K562 (cell line): ENCODE measurements around the gene ZNF277. TPM values are rescaled to one million over a fixed set of nuclear protein-coding genes. Genes with fewer than 3 reads are reported as not detected.

Experiments used
- ATAC-seq: fragments of 200-7000 bp; cut with Tn5 transposase; 3 replicates; pipeline ENCODE4 v1.9.1; 2020; ENCODE audit warnings: moderate library complexity
- BruUV-seq: library from RNA; stranded (reverse); fragments of 400-500 nt; replicated peaks from 2 replicates; lab custom pipeline; 2021; lab: Mats Ljungman, UMichigan
- CTCF ChIA-PET: fragments of 300-600 bp; formaldehyde crosslinking; extraction: SDS; loops from one replicate; lab custom pipeline; 2021; ENCODE audit warnings: low intra/inter-chr PET ratio; lab: Yijun Ruan, JAX
- POLR2A ChIA-PET: fragments of 300-600, 350-650 bp; sonication (Branson Sonifier 250); formaldehyde crosslinking; extraction: SDS; loops from one replicate; lab custom pipeline; 2021; ENCODE audit warnings: antibody characterized with exemption, inconsistent platforms; lab: Yijun Ruan, JAX
- DNase-seq, 4 experiments: peaks; one replicate each; pipeline versions ENCODE4 v3.0.0 to v3.0.0-alpha.2; 2011 to 2018; ENCODE audit warnings: low spot score in 3 of 4, mixed read lengths in 3 of 4; ENCODE audit errors: extremely low read depth in 1 of 4
- FAIRE-seq: peaks from 2 replicates; lab custom pipeline; 2011; peaks lifted over from hg19 to GRCh38; lab: Jason Lieb, UNC
- H2AFZ ChIP-seq: 2 replicates; pipeline ENCODE4 v1.6.0; 2011; ENCODE audit warnings: low read depth, low read length, control low read depth, inconsistent platforms
- H3K27ac ChIP-seq: fragments of 200-600 bp; 3 replicates; pipeline ENCODE4 v1.8.0; 2011; ENCODE audit warnings: low read depth, mild to moderate bottlenecking, control low read depth, inconsistent platforms, low read length, moderate library complexity, mixed read lengths; ENCODE audit errors: extremely low read depth
- H3K27me3 ChIP-seq, 2 experiments: fragments of 300-600 bp in 1 of 2; 2 replicates in 1 of 2; 3 replicates in 1 of 2; pipeline versions ENCODE4 v1.6.0 to v1.8.0; 2011; ENCODE audit warnings: inconsistent platforms in 2 of 2, low read length in 2 of 2, mild to moderate bottlenecking in 1 of 2, mixed read lengths in 1 of 2, moderate library complexity in 1 of 2; ENCODE audit not compliant: control insufficient read depth in 2 of 2, insufficient read depth in 2 of 2
- H3K36me3 ChIP-seq: fragments of 300-600 bp; 3 replicates; pipeline ENCODE4 v1.8.0; 2011; ENCODE audit warnings: mild to moderate bottlenecking, low read length, inconsistent platforms; ENCODE audit not compliant: control insufficient read depth, insufficient read depth
- H3K4me1 ChIP-seq, 2 experiments: fragments of 200-600 bp in 1 of 2; replicated peaks in 1 of 2; 2 replicates in 1 of 2; 3 replicates in 1 of 2; pipeline versions ENCODE4 v1.5.1 to v1.8.0; 2011; ENCODE audit warnings: inconsistent platforms in 2 of 2, low read length in 2 of 2, mild to moderate bottlenecking in 1 of 2, mixed read lengths in 1 of 2, moderate library complexity in 1 of 2; ENCODE audit not compliant: control insufficient read depth in 2 of 2, insufficient read depth in 2 of 2
- H3K4me2 ChIP-seq: 2 replicates; pipeline ENCODE4 v1.6.1; 2011; ENCODE audit warnings: low read length, control low read depth, inconsistent platforms, mixed read lengths; ENCODE audit not compliant: insufficient read depth
- H3K4me3 ChIP-seq: fragments of 200-600 bp; sonication (generic), shearing (Covaris generic); 2 replicates; pipeline ENCODE4 v1.5.1; 2016; ENCODE audit warnings: control low read depth, inconsistent platforms
- H3K79me2 ChIP-seq: fragments of 200-600 bp; 3 replicates; pipeline ENCODE4 v1.8.0; 2011; ENCODE audit warnings: low read length, inconsistent platforms; ENCODE audit not compliant: control insufficient read depth, insufficient read depth
- H3K9ac ChIP-seq, 2 experiments: 2 replicates each; pipeline versions ENCODE4 v1.6.0 to v1.6.1; 2011; ENCODE audit warnings: low read depth in 2 of 2, low read length in 2 of 2, control low read depth in 1 of 2, inconsistent platforms in 1 of 2, mild to moderate bottlenecking in 1 of 2, mixed read lengths in 1 of 2; ENCODE audit not compliant: insufficient read depth in 1 of 2
- H3K9me1 ChIP-seq: one replicate; pipeline ENCODE4 v1.6.0; 2011; ENCODE audit warnings: inconsistent platforms, mild to moderate bottlenecking, low read length, moderate library complexity; ENCODE audit not compliant: control insufficient read depth, insufficient read depth
- H3K9me3 ChIP-seq: replicated peaks from 2 replicates; pipeline ENCODE4 v1.5.1; 2011; ENCODE audit warnings: low read depth, low read length, inconsistent platforms; ENCODE audit not compliant: control insufficient read depth, insufficient read depth
- H4K20me1 ChIP-seq: replicated peaks from 2 replicates; pipeline ENCODE4 v1.6.1; 2011; ENCODE audit warnings: low read length, inconsistent platforms, mixed read lengths; ENCODE audit not compliant: control insufficient read depth, insufficient read depth
- ESRRB ChIP-seq: fragments of 250-450 bp; sonication (Bioruptor Pico); IDR thresholded peaks from 2 replicates; pipeline ENCODE4 v1.5.0; 2020; ENCODE audit warnings: mild to moderate bottlenecking, moderate library complexity, borderline replicate concordance
- PTRF ChIP-seq: fragments of 450-650 bp; IDR thresholded peaks from 2 replicates; pipeline ENCODE4 v1.6.1; 2016; ENCODE audit warnings: mild to moderate bottlenecking, missing genetic modification characterization, missing compliant biosample characterization
- RBM25 ChIP-seq: fragments of 200-400 bp; formaldehyde crosslinking; IDR thresholded peaks from 2 replicates; pipeline ENCODE4 v1.6.1; 2018; ENCODE audit warnings: low read length, low read depth, moderate library complexity; ENCODE audit not compliant: severe bottlenecking
- SNIP1 ChIP-seq: fragments of 450-650 bp; IDR thresholded peaks from 2 replicates; pipeline ENCODE4 v1.7.1; 2017; ENCODE audit warnings: low read depth, mild to moderate bottlenecking
- WGBS: fragments of 100-300 bp; shearing (Covaris generic); methylation state at CpG from one replicate; pipeline ENCODE4 v1.1.6; 2016; ENCODE audit warnings: low coverage, mixed read lengths; ENCODE audit not compliant: insufficient coverage; ENCODE audit errors: missing lambda C conversion rate; 5-methylcytosine and 5-hydroxymethylcytosine counted together
- in situ Hi-C: fragments of 300-500 bp; cut with MboI; formaldehyde crosslinking; loops from 4 replicates; pipeline ENCODE4 v1.15.0; 2018; ENCODE audit warnings: inconsistent platforms, mixed read lengths
- intact Hi-C: fragments of 100-400 bp; cut with micrococcal nuclease; formaldehyde crosslinking; loops from 2 replicates; pipeline ENCODE4 v1.14.2; 2022
- polyA plus RNA-seq, 8 experiments: library from polyadenylated mRNA; depleted of rRNA in 4 of 8; stranded (reverse) in 5 of 8; unstranded in 3 of 8; fragments of >200 nt; fragmentation: Nextera tagmentation in 2 of 8; fragmentation: Illumina TruSeq in 1 of 8; extraction: Ambion mirVana in 2 of 8; extraction: Trizol in 1 of 8; gene quantifications; 2 replicates each; pipeline versions ENCODE4 v1.2.1 to v1.2.3, GENCODE V29; 2011 to 2014; ENCODE audit warnings: inconsistent platforms in 1 of 8, missing spikeins in 1 of 8
- total RNA-seq, 7 experiments: library from RNA; depleted of rRNA in 6 of 7; stranded (reverse); fragments of >200 nt in 6 of 7; fragmentation: Illumina TruSeq in 2 of 7; extraction: Trizol in 2 of 7; gene quantifications; 2 replicates each; pipeline versions ENCODE4 v1.2.1 to v1.2.3, GENCODE V29; 2011 to 2021; ENCODE audit warnings: low replicate concordance in 1 of 7
- TF ChIP-seq, protein P1 (sequence below): fragments of 250-450 bp; sonication (Bioruptor Pico); IDR thresholded peaks from 2 replicates; pipeline ENCODE4 v1.8.0; 2022; ENCODE audit warnings: inconsistent platforms, mild to moderate bottlenecking, moderate library complexity, borderline replicate concordance
- TF ChIP-seq, protein P2 (sequence below): fragments of 250-450 bp; sonication (Bioruptor Pico); IDR thresholded peaks from 2 replicates; pipeline ENCODE4 v1.9.0; 2021; ENCODE audit warnings: mild to moderate bottlenecking
- TF ChIP-seq, protein P3 (sequence below): IDR thresholded peaks from 2 replicates; pipeline ENCODE4 v1.6.1; 2014; ENCODE audit warnings: antibody characterized with exemption

ZNF277 gene
- total and polyA plus RNA-seq, 9 of the 15 experiments (the other 6 are each of a cell fraction or from before 2014, with no cell fraction given): 18.8 to 33.5 (median 27.7) TPM

DNA sequence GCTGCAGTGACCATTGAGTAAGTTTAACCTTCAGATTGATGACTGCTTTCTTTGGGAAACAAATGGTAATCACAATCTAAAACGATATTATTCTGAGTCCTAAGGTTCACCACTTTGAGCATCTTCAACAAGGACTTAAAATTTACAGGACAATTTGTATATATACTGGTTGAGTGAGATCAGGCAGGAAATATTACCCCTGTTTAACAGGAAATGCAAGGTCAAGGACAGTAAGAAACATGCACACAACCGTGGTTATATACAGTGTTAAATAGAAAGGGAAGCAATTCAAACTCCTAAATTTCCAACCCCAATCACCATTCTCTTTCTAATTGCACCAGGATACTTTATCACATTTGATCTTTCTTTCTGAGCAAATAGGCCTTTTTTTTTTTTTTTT, 96.1 kb downstream of the ZNF277 start:
- Histone ChIP-seq H3K36me3 (no peaks in the 10 kb centered on the region), H3K9ac (no peak overlapping the region), H2AFZ (no peak overlapping the region), H3K4me3 (no peak overlapping the region), H3K79me2 (no peaks in the 10 kb centered on the region), H3K4me1 (no peaks in the 10 kb centered on the region), H3K9me1 (no peaks in the 10 kb centered on the region), H4K20me1 (no peaks in the 10 kb centered on the region), H3K4me2 (no peak overlapping the region), H3K27ac (no peak overlapping the region), H3K27me3 (no peaks in the 10 kb centered on the region), H3K9me3 (no peaks in the 10 kb centered on the region)
- intact Hi-C loops (no loop called here), in situ Hi-C loops (no loop called here)
- WGBS: 17% methylated on average over 2 of the region's 2 CpGs
- DNase-seq: no peak
- ATAC-seq: peak; percentile 35; the same call in 1 of the 3 replicates
- no peak for FAIRE-seq
- TF ChIP-seq SNIP1 (no peak), ESRRB (CRISPR knock-in tag) (no peak), PTRF (tag) (no peak), RBM25 (no peak)
- TF ChIP-seq, protein P1, sequence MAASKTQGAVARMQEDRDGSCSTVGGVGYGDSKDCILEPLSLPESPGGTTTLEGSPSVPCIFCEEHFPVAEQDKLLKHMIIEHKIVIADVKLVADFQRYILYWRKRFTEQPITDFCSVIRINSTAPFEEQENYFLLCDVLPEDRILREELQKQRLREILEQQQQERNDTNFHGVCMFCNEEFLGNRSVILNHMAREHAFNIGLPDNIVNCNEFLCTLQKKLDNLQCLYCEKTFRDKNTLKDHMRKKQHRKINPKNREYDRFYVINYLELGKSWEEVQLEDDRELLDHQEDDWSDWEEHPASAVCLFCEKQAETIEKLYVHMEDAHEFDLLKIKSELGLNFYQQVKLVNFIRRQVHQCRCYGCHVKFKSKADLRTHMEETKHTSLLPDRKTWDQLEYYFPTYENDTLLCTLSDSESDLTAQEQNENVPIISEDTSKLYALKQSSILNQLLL (CRISPR knock-in tag): peak; percentile 27; the same call in 1 of the 2 replicates
- TF ChIP-seq, protein P2, sequence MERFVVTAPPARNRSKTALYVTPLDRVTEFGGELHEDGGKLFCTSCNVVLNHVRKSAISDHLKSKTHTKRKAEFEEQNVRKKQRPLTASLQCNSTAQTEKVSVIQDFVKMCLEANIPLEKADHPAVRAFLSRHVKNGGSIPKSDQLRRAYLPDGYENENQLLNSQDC: no peak
- TF ChIP-seq, protein P3, sequence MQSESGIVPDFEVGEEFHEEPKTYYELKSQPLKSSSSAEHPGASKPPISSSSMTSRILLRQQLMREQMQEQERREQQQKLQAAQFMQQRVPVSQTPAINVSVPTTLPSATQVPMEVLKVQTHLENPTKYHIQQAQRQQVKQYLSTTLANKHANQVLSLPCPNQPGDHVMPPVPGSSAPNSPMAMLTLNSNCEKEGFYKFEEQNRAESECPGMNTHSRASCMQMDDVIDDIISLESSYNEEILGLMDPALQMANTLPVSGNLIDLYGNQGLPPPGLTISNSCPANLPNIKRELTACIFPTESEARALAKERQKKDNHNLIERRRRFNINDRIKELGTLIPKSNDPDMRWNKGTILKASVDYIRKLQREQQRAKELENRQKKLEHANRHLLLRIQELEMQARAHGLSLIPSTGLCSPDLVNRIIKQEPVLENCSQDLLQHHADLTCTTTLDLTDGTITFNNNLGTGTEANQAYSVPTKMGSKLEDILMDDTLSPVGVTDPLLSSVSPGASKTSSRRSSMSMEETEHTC: no peak
- POLR2A ChIA-PET: no interaction called here
- CTCF ChIA-PET: no interaction called here
- BruUV-seq: no TSS peak
